ENCODE results near the gene KIDINS220. TPM values are rescaled to one million over a fixed set of nuclear protein-coding genes. Genes with fewer than 3 reads are reported as not detected.

Gene KIDINS220
- total and polyA plus RNA-seq, 9 of the 15 experiments (the other 6 are each of a cell fraction or from before 2014, with no cell fraction given), result 15.2 to 48.0 (median 34.4) TPM

GRCh38 chr2:8681786-8682692, 155.4 kb downstream of the KIDINS220 start, which contains the start of gene ID2 (continued):
- no peak for TF ChIP-seq HMGXB4 (CRISPR knock-in tag; IDR thresholded peaks at IDR 0.05)
- TF ChIP-seq E2F6 (IDR thresholded peaks at IDR 0.05; ENCODE audit: borderline replicate concordance in 1 of 2, extremely low read depth in 1 of 2, insufficient read depth in 1 of 2, insufficient read length in 1 of 2, low read depth in 1 of 2, low read length in 1 of 2, poor library complexity in 1 of 2, severe bottlenecking in 1 of 2), result peak in 1 of 2 experiments; percentile 63
- no peak for TF ChIP-seq TSHZ1 (CRISPR knock-in tag; IDR thresholded peaks at IDR 0.05)
- TF ChIP-seq KDM4B (IDR thresholded peaks at IDR 0.05; ENCODE audit: borderline replicate concordance in 2 of 2, low read depth in 1 of 2), result 0 out of 4 replicates have a peak, but pooled peaks of 1 of the 2 experiments have one; percentile 15
- no peak for TF ChIP-seq NUFIP1 (IDR thresholded peaks at IDR 0.05; ENCODE audit: partially characterized antibody)
- TF ChIP-seq ATF2 (CRISPR knock-in tag; IDR thresholded peaks at IDR 0.05), result no peak
- TF ChIP-seq RCOR1 (IDR thresholded peaks at IDR 0.05; ENCODE audit: borderline replicate concordance in 1 of 2, low read depth in 2 of 2, low read length in 2 of 2), result peak in 1 of 2 experiments; percentile 42; a peak in 1 of 4 replicates
- TF ChIP-seq JUND (IDR thresholded peaks at IDR 0.05; ENCODE audit: borderline replicate concordance, low read depth, low read length), result peak; percentile 40; the same call in 1 of the 2 replicates
- TF ChIP-seq JUND (tag; IDR thresholded peaks at IDR 0.05; ENCODE audit: borderline replicate concordance, low read depth, low read length), result no peak
- TF ChIP-seq MIER1 (IDR thresholded peaks at IDR 0.05; ENCODE audit: low read depth), result no peak
- no peak for TF ChIP-seq CSDE1 (IDR thresholded peaks at IDR 0.05)
- peak; percentile 67 for TF ChIP-seq VEZF1 (CRISPR knock-in tag; IDR thresholded peaks at IDR 0.05)
- no peak for TF ChIP-seq ZC3H4 (CRISPR knock-in tag; IDR thresholded peaks at IDR 0.05; ENCODE audit: borderline replicate concordance)
- TF ChIP-seq SRSF3 (IDR thresholded peaks at IDR 0.05; ENCODE audit: insufficient read depth, low read length), result no peak
- no peak for TF ChIP-seq ZNF785 (CRISPR knock-in tag; IDR thresholded peaks at IDR 0.05)
- TF ChIP-seq U2AF2 (optimal IDR thresholded peaks at IDR 0.05; ENCODE audit: low read depth, low read length), result no peak

Data from K562 (cell line).